Kidney tubule cell (primary cell): ENCODE data around the gene PRR13.
"Not testable (repeated sequence)": the region's sequence is repeated elsewhere in the genome, so short reads cannot be mapped to it uniquely, and the experiment has no call there.

Source experiments
- DNase-seq: peaks from one replicate; pipeline ENCODE4 v3.0.0-alpha.2; 2018; ENCODE audit warnings: low spot score

PRR13 gene

GRCh38 chr12:53439582-53439981 is 2.0 kb upstream of the PRR13 start:
- DNase-seq = not testable (repeated sequence)

- peak; percentile 52 for DNase-seq
Measured at GRCh38 chr12:53443955-53444354, 2.4 kb downstream of the PRR13 start.

- DNase-seq = not testable (repeated sequence)
Measured at GRCh38 chr12:53444593-53445325, 3.2 kb downstream of the PRR13 start.

- DNase-seq = no peak
Measured at GRCh38 chr12:53450936-53451335, 9.4 kb downstream of the PRR13 start.

- peak; percentile 99 for DNase-seq
Measured at GRCh38 chr12:53451661-53452158, 10.2 kb downstream of the PRR13 start, which contains the start of gene PCBP2. PCBP2 (plus strand) TSS chr12:53452102; CDS start chr12:53454801, 2,699 bp downstream.

GRCh38 chr12:53452159-53453077 is 10.9 kb downstream of the PRR13 start:
- DNase-seq = peak; percentile 83

GRCh38 chr12:53453953-53454640 is 12.6 kb downstream of the PRR13 start:
- DNase-seq = no peak

- DNase-seq = no peak
Measured at GRCh38 chr12:53454707-53455106, 13.2 kb downstream of the PRR13 start.

- no peak for DNase-seq
Measured at GRCh38 chr12:53456654-53457366, 15.3 kb downstream of the PRR13 start.

GRCh38 chr12:53459097-53459496 is 17.6 kb downstream of the PRR13 start:
- DNase-seq = no peak

GRCh38 chr12:53461059-53461458 is 19.5 kb downstream of the PRR13 start:
- DNase-seq = no peak

GRCh38 chr12:53461591-53461990 is 20.1 kb downstream of the PRR13 start:
- no peak for DNase-seq

- no peak for DNase-seq
Measured at GRCh38 chr12:53462935-53463334, 21.4 kb downstream of the PRR13 start.

- DNase-seq = no peak
Measured at GRCh38 chr12:53463802-53464560, 22.4 kb downstream of the PRR13 start.

GRCh38 chr12:53464685-53465418 is 23.3 kb downstream of the PRR13 start:
- DNase-seq = no peak

- no peak for DNase-seq
Measured at GRCh38 chr12:53465679-53466078, 24.1 kb downstream of the PRR13 start.

- no peak for DNase-seq
Measured at GRCh38 chr12:53466640-53467039, 25.1 kb downstream of the PRR13 start.

- no peak for DNase-seq
Measured at GRCh38 chr12:53467082-53467481, 25.5 kb downstream of the PRR13 start.

- no peak for DNase-seq
Measured at GRCh38 chr12:53467880-53468279, 26.3 kb downstream of the PRR13 start.

- DNase-seq = no peak
Measured at GRCh38 chr12:53468282-53468681, 26.7 kb downstream of the PRR13 start.
